K562 (cell line): ENCODE measurements around the gene NOD2. TPM values are rescaled to one million over a fixed set of nuclear protein-coding genes. Genes with fewer than 3 reads are reported as not detected.

Experiments
- ATAC-seq: fragments of 200-7000 bp; cut with Tn5 transposase; 3 replicates; pipeline ENCODE4 v1.9.1; 2020; ENCODE audit warnings: moderate library complexity
- BruUV-seq: library from RNA; stranded (reverse); fragments of 400-500 nt; replicated peaks from 2 replicates; lab custom pipeline; 2021; lab: Mats Ljungman, UMichigan
- CTCF ChIA-PET: fragments of 300-600 bp; formaldehyde crosslinking; extraction: SDS; loops from one replicate; lab custom pipeline; 2021; ENCODE audit warnings: low intra/inter-chr PET ratio; lab: Yijun Ruan, JAX
- POLR2A ChIA-PET: fragments of 300-600, 350-650 bp; sonication (Branson Sonifier 250); formaldehyde crosslinking; extraction: SDS; loops from one replicate; lab custom pipeline; 2021; ENCODE audit warnings: antibody characterized with exemption, inconsistent platforms; lab: Yijun Ruan, JAX
- DNase-seq, 4 experiments: peaks; one replicate each; pipeline versions ENCODE4 v3.0.0 to v3.0.0-alpha.2; 2011 to 2018; ENCODE audit warnings: low spot score in 3 of 4, mixed read lengths in 3 of 4; ENCODE audit errors: extremely low read depth in 1 of 4
- FAIRE-seq: peaks from 2 replicates; lab custom pipeline; 2011; peaks lifted over from hg19 to GRCh38; lab: Jason Lieb, UNC
- H2AFZ ChIP-seq: 2 replicates; pipeline ENCODE4 v1.6.0; 2011; ENCODE audit warnings: low read depth, low read length, control low read depth, inconsistent platforms
- H3K27ac ChIP-seq: fragments of 200-600 bp; 3 replicates; pipeline ENCODE4 v1.8.0; 2011; ENCODE audit warnings: low read depth, mild to moderate bottlenecking, control low read depth, inconsistent platforms, low read length, moderate library complexity, mixed read lengths; ENCODE audit errors: extremely low read depth
- H3K27me3 ChIP-seq, 2 experiments: fragments of 300-600 bp in 1 of 2; 2 replicates in 1 of 2; 3 replicates in 1 of 2; pipeline versions ENCODE4 v1.6.0 to v1.8.0; 2011; ENCODE audit warnings: inconsistent platforms in 2 of 2, low read length in 2 of 2, mild to moderate bottlenecking in 1 of 2, mixed read lengths in 1 of 2, moderate library complexity in 1 of 2; ENCODE audit not compliant: control insufficient read depth in 2 of 2, insufficient read depth in 2 of 2
- H3K36me3 ChIP-seq: fragments of 300-600 bp; 3 replicates; pipeline ENCODE4 v1.8.0; 2011; ENCODE audit warnings: mild to moderate bottlenecking, low read length, inconsistent platforms; ENCODE audit not compliant: control insufficient read depth, insufficient read depth
- H3K4me1 ChIP-seq, 2 experiments: fragments of 200-600 bp in 1 of 2; replicated peaks in 1 of 2; 2 replicates in 1 of 2; 3 replicates in 1 of 2; pipeline versions ENCODE4 v1.5.1 to v1.8.0; 2011; ENCODE audit warnings: inconsistent platforms in 2 of 2, low read length in 2 of 2, mild to moderate bottlenecking in 1 of 2, mixed read lengths in 1 of 2, moderate library complexity in 1 of 2; ENCODE audit not compliant: control insufficient read depth in 2 of 2, insufficient read depth in 2 of 2
- H3K4me2 ChIP-seq: 2 replicates; pipeline ENCODE4 v1.6.1; 2011; ENCODE audit warnings: low read length, control low read depth, inconsistent platforms, mixed read lengths; ENCODE audit not compliant: insufficient read depth
- H3K4me3 ChIP-seq: fragments of 200-600 bp; sonication (generic), shearing (Covaris generic); 2 replicates; pipeline ENCODE4 v1.5.1; 2016; ENCODE audit warnings: control low read depth, inconsistent platforms
- H3K79me2 ChIP-seq: fragments of 200-600 bp; 3 replicates; pipeline ENCODE4 v1.8.0; 2011; ENCODE audit warnings: low read length, inconsistent platforms; ENCODE audit not compliant: control insufficient read depth, insufficient read depth
- H3K9ac ChIP-seq, 2 experiments: 2 replicates each; pipeline versions ENCODE4 v1.6.0 to v1.6.1; 2011; ENCODE audit warnings: low read depth in 2 of 2, low read length in 2 of 2, control low read depth in 1 of 2, inconsistent platforms in 1 of 2, mild to moderate bottlenecking in 1 of 2, mixed read lengths in 1 of 2; ENCODE audit not compliant: insufficient read depth in 1 of 2
- H3K9me1 ChIP-seq: one replicate; pipeline ENCODE4 v1.6.0; 2011; ENCODE audit warnings: inconsistent platforms, mild to moderate bottlenecking, low read length, moderate library complexity; ENCODE audit not compliant: control insufficient read depth, insufficient read depth
- H3K9me3 ChIP-seq: replicated peaks from 2 replicates; pipeline ENCODE4 v1.5.1; 2011; ENCODE audit warnings: low read depth, low read length, inconsistent platforms; ENCODE audit not compliant: control insufficient read depth, insufficient read depth
- H4K20me1 ChIP-seq: replicated peaks from 2 replicates; pipeline ENCODE4 v1.6.1; 2011; ENCODE audit warnings: low read length, inconsistent platforms, mixed read lengths; ENCODE audit not compliant: control insufficient read depth, insufficient read depth
- DACH1 ChIP-seq: fragments of 450-650 bp; IDR thresholded peaks from 2 replicates; pipeline ENCODE4 v1.6.1; 2018; ENCODE audit not compliant: partially characterized antibody
- E2F1 ChIP-seq: sonication (generic); formaldehyde crosslinking; IDR thresholded peaks from 2 replicates; pipeline ENCODE4 v1.8.1; 2023; ENCODE audit warnings: mild to moderate bottlenecking, missing genetic modification reagents, moderate library complexity
- ERF ChIP-seq: fragments of 450-650 bp; formaldehyde crosslinking; IDR thresholded peaks from 2 replicates; pipeline ENCODE4 v1.4.0; 2020; ENCODE audit warnings: mild to moderate bottlenecking, mixed read lengths
- ESRRB ChIP-seq: fragments of 250-450 bp; sonication (Bioruptor Pico); IDR thresholded peaks from 2 replicates; pipeline ENCODE4 v1.5.0; 2020; ENCODE audit warnings: mild to moderate bottlenecking, moderate library complexity, borderline replicate concordance
- ETV5 ChIP-seq: sonication (generic); formaldehyde crosslinking; IDR thresholded peaks from 2 replicates; pipeline ENCODE4 v1.4.0; 2020; ENCODE audit warnings: low read depth, mild to moderate bottlenecking, missing genetic modification reagents
- GABPA ChIP-seq: fragments of 200-800 bp; sonication (Bioruptor generic); conservative IDR thresholded peaks from 2 replicates; pipeline ENCODE4 v1.6.1; 2016; ENCODE audit warnings: low read depth, missing genetic modification characterization, missing compliant biosample characterization
- NFE2 ChIP-seq: IDR thresholded peaks from 2 replicates; pipeline ENCODE4 v1.6.1; 2014; ENCODE audit warnings: antibody characterized with exemption, low read depth
- NR2C2 ChIP-seq, 2 experiments: fragments of 200-800 bp in 1 of 2; sonication (Bioruptor generic) in 1 of 2; sonication (generic) in 1 of 2; formaldehyde crosslinking in 1 of 2; IDR thresholded peaks; 2 replicates each; pipeline versions ENCODE4 v1.6.1 to v1.8.0; 2016 to 2022; ENCODE audit warnings: mild to moderate bottlenecking in 1 of 2, missing compliant biosample characterization in 1 of 2, missing genetic modification characterization in 1 of 2, missing genetic modification reagents in 1 of 2
- PTBP1 ChIP-seq: fragments of 200-400 bp; formaldehyde crosslinking; IDR thresholded peaks from 2 replicates; pipeline ENCODE4 v1.6.1; 2017; ENCODE audit warnings: low read depth, low read length
- RCOR1 ChIP-seq, 2 experiments: IDR thresholded peaks; 2 replicates each; pipeline ENCODE4 v1.6.1; 2012; ENCODE audit warnings: low read depth in 2 of 2, low read length in 2 of 2, borderline replicate concordance in 1 of 2, improper control_type of control experiment in 1 of 2
- SRF ChIP-seq, 2 experiments: fragments of 250-450, 450-650 bp in 1 of 2; sonication (Bioruptor Pico) in 1 of 2; sonication (generic) in 1 of 2; formaldehyde crosslinking; IDR thresholded peaks; 2 replicates each; pipeline versions ENCODE4 v1.5.0 to v1.5.1; 2020 to 2022; ENCODE audit warnings: mild to moderate bottlenecking in 1 of 2, missing genetic modification reagents in 1 of 2
- ZFP36 ChIP-seq: fragments of 150-350 bp; IDR thresholded peaks from 2 replicates; pipeline ENCODE4 v1.6.1; 2018; ENCODE audit warnings: low read length, low read depth; ENCODE audit not compliant: partially characterized antibody
- ZKSCAN1 ChIP-seq: fragments of 150-350 bp; IDR thresholded peaks from 2 replicates; pipeline ENCODE4 v1.6.1; 2016; ENCODE audit warnings: low read depth, low read length
- ZNF23 ChIP-seq: fragments of 250-450 bp; sonication (Bioruptor Pico); IDR thresholded peaks from 2 replicates; pipeline ENCODE4 v1.4.0; 2020; ENCODE audit warnings: mild to moderate bottlenecking
- in situ Hi-C: fragments of 300-500 bp; cut with MboI; formaldehyde crosslinking; loops from 4 replicates; pipeline ENCODE4 v1.15.0; 2018; ENCODE audit warnings: inconsistent platforms, mixed read lengths
- intact Hi-C: fragments of 100-400 bp; cut with micrococcal nuclease; formaldehyde crosslinking; loops from 2 replicates; pipeline ENCODE4 v1.14.2; 2022
- polyA plus RNA-seq, 8 experiments: library from polyadenylated mRNA; depleted of rRNA in 4 of 8; stranded (reverse) in 5 of 8; unstranded in 3 of 8; fragments of >200 nt; fragmentation: Nextera tagmentation in 2 of 8; fragmentation: Illumina TruSeq in 1 of 8; extraction: Ambion mirVana in 2 of 8; extraction: Trizol in 1 of 8; gene quantifications; 2 replicates each; pipeline versions ENCODE4 v1.2.1 to v1.2.3, GENCODE V29; 2011 to 2014; ENCODE audit warnings: inconsistent platforms in 1 of 8, missing spikeins in 1 of 8
- total RNA-seq, 7 experiments: library from RNA; depleted of rRNA in 6 of 7; stranded (reverse); fragments of >200 nt in 6 of 7; fragmentation: Illumina TruSeq in 2 of 7; extraction: Trizol in 2 of 7; gene quantifications; 2 replicates each; pipeline versions ENCODE4 v1.2.1 to v1.2.3, GENCODE V29; 2011 to 2021; ENCODE audit warnings: low replicate concordance in 1 of 7
- TF ChIP-seq, protein P1 (sequence below): sonication (generic); IDR thresholded peaks from 2 replicates; pipeline ENCODE4 v1.6.1; 2016
- TF ChIP-seq, protein P2 (sequence below): fragments of 450-650 bp; IDR thresholded peaks from 2 replicates; pipeline ENCODE4 v1.6.1; 2018; ENCODE audit warnings: mild to moderate bottlenecking, low read depth; ENCODE audit not compliant: partially characterized antibody

The NOD2 gene
- total and polyA plus RNA-seq, 9 of the 15 experiments (the other 6 are each of a cell fraction or from before 2014, with no cell fraction given) = 0.04 TPM; not detected in 8

- H3K79me2 ChIP-seq = no peaks in the 10 kb centered on the region
- no peak overlapping the region for H3K9ac ChIP-seq
- in situ Hi-C loops = no loop called here
- no peak overlapping the region for H2AFZ ChIP-seq
- H3K4me2 ChIP-seq = no peak overlapping the region
- ATAC-seq (no peak), FAIRE-seq (no peak), DNase-seq (no peak)
- H3K4me1 ChIP-seq = no peaks in the 10 kb centered on the region; a peak in 1 of 5 replicates
- H4K20me1 ChIP-seq = no peaks in the 10 kb centered on the region
- H3K9me3 ChIP-seq = no peaks in the 10 kb centered on the region
- no peak overlapping the region for H3K27ac ChIP-seq
- POLR2A ChIA-PET = interaction anchor here (0.5 kb wide), 1 partner anchor 307 kb away, joined by 3 read pairs; no protein-coding TSS in a partner anchor
- H3K27me3 ChIP-seq = peaks cover 0 to 9% of the 10 kb centered on the region in 2 experiments; a peak in 1 of 5 replicates
- CTCF ChIA-PET = no interaction called here
- no TSS peak for BruUV-seq
- no peaks in the 10 kb centered on the region for H3K36me3 ChIP-seq
- intact Hi-C loops = no loop called here
- no peak overlapping the region for H3K4me3 ChIP-seq
- no peaks in the 10 kb centered on the region for H3K9me1 ChIP-seq
- TF ChIP-seq PTBP1 (no peak), SRF (CRISPR knock-in tag; IDR thresholded peaks at IDR 0.05) (peak; percentile 74 to 96; a peak in 3 of 4 replicates), NR2C2 (CRISPR knock-in tag; IDR thresholded peaks at IDR 0.05) (no peak), NR2C2 (tag; IDR thresholded peaks at IDR 0.05) (no peak), NFE2 (0 out of 2 replicates have a peak, but pooled peaks have one; percentile 5), ETV5 (CRISPR knock-in tag) (no peak), E2F1 (CRISPR knock-in tag) (no peak), DACH1 (peak; percentile 10), ESRRB (CRISPR knock-in tag) (no peak), ZKSCAN1 (no peak), ERF (CRISPR knock-in tag) (no peak), ZNF23 (no peak), GABPA (tag) (peak; percentile 35; the same call in 1 of the 2 replicates), RCOR1 (IDR thresholded peaks at IDR 0.05; ENCODE audit: borderline replicate concordance in 1 of 2, low read depth in 2 of 2, low read length in 2 of 2) (no peak), ZFP36 (peak; percentile 25)
- TF ChIP-seq, protein P1, sequence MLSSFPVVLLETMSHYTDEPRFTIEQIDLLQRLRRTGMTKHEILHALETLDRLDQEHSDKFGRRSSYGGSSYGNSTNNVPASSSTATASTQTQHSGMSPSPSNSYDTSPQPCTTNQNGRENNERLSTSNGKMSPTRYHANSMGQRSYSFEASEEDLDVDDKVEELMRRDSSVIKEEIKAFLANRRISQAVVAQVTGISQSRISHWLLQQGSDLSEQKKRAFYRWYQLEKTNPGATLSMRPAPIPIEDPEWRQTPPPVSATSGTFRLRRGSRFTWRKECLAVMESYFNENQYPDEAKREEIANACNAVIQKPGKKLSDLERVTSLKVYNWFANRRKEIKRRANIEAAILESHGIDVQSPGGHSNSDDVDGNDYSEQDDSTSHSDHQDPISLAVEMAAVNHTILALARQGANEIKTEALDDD = no peak
- TF ChIP-seq, protein P2, sequence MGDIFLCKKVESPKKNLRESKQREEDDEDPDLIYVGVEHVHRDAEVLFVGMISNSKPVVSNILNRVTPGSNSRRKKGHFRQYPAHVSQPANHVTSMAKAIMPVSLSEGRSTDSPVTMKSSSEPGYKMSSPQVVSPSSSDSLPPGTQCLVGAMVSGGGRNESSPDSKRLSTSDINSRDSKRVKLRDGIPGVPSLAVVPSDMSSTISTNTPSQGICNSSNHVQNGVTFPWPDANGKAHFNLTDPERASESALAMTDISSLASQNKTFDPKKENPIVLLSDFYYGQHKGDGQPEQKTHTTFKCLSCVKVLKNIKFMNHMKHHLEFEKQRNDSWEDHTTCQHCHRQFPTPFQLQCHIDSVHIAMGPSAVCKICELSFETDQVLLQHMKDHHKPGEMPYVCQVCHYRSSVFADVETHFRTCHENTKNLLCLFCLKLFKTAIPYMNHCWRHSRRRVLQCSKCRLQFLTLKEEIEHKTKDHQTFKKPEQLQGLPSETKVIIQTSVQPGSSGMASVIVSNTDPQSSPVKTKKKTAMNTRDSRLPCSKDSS = no peak
These were observed 30.9 kb downstream of the NOD2 start for GRCh38 chr16:50724306-50724705.
